Smooth muscle cell (in vitro differentiated cells): ENCODE data around the gene TTC19. TPM values are rescaled to one million over a fixed set of nuclear protein-coding genes. Genes with fewer than 3 reads are reported as not detected.

Source experiments
- DNase-seq: peaks from one replicate; lab custom pipeline; 2025; ENCODE audit not compliant: unreplicated experiment; lab: John Stamatoyannopoulos, UW
- H2AFZ ChIP-seq: fragments of 200-600 bp; sonication (generic); 2 replicates; pipeline ENCODE4 v1.6.0; 2016; ENCODE audit warnings: antibody characterized with exemption, low read depth, mild to moderate bottlenecking
- H3F3A ChIP-seq: fragments of 200-600 bp; sonication (generic); 2 replicates; pipeline ENCODE4 v1.6.0; 2017; ENCODE audit warnings: antibody characterized with exemption, low read depth
- H3K27ac ChIP-seq: fragments of 200-600 bp; sonication (generic); 2 replicates; pipeline ENCODE4 v1.5.1; 2016; ENCODE audit warnings: low read depth, mild to moderate bottlenecking
- H3K27me3 ChIP-seq: fragments of 200-600 bp; sonication (generic); 2 replicates; pipeline ENCODE4 v1.6.1; 2016; ENCODE audit warnings: low read depth, mild to moderate bottlenecking
- H3K36me3 ChIP-seq: fragments of 200-600 bp; sonication (generic); 2 replicates; pipeline ENCODE4 v1.5.1; 2016; ENCODE audit warnings: low read depth
- H3K4me1 ChIP-seq: fragments of 200-600 bp; sonication (generic); 2 replicates; pipeline ENCODE4 v1.5.1; 2016; ENCODE audit warnings: low read depth
- H3K4me2 ChIP-seq: fragments of 200-600 bp; sonication (generic); 2 replicates; pipeline ENCODE4 v1.6.0; 2016; ENCODE audit warnings: mild to moderate bottlenecking
- H3K4me3 ChIP-seq: fragments of 200-600 bp; sonication (generic); 2 replicates; pipeline ENCODE4 v1.5.1; 2016; ENCODE audit warnings: mild to moderate bottlenecking
- H3K79me2 ChIP-seq: fragments of 200-600 bp; sonication (generic); 2 replicates; pipeline ENCODE4 v1.6.0; 2016; ENCODE audit warnings: low read depth, mild to moderate bottlenecking
- H3K9ac ChIP-seq: fragments of 200-600 bp; sonication (generic); 2 replicates; pipeline ENCODE4 v1.6.0; 2016; ENCODE audit warnings: low read depth
- H3K9me3 ChIP-seq: fragments of 200-600 bp; sonication (generic); replicated peaks from 2 replicates; pipeline ENCODE4 v1.5.1; 2016; ENCODE audit warnings: low read depth
- H4K20me1 ChIP-seq: fragments of 200-600 bp; sonication (generic); 2 replicates; pipeline ENCODE4 v1.6.0; 2016; ENCODE audit warnings: low read depth
- CTCF ChIP-seq: fragments of 200-600 bp; sonication (generic); IDR thresholded peaks from 2 replicates; pipeline ENCODE4 v1.5.1; 2017; ENCODE audit warnings: borderline replicate concordance, mild to moderate bottlenecking, antibody characterized with exemption; ENCODE audit not compliant: insufficient read depth, poor library complexity, severe bottlenecking
- WGBS: methylation state at CpG from one replicate; pipeline ENCODE4 v1.1.7; 2016; ENCODE audit warnings: low lambda C conversion rate; 5-methylcytosine and 5-hydroxymethylcytosine counted together
- polyA plus RNA-seq: library from polyadenylated mRNA; unstranded; fragments of >200 nt; fragmentation: Nextera tagmentation; extraction: Ambion mirVana; gene quantifications from 2 replicates; pipeline ENCODE4 v1.2.1, GENCODE V29; 2016
- total RNA-seq: library from RNA; depleted of rRNA; stranded (reverse); fragments of >200 nt; gene quantifications from 2 replicates; pipeline ENCODE4 v1.2.3, GENCODE V29; 2014

Gene TTC19
- total and polyA plus RNA-seq, 2 experiments from 2014 or later = 17.4 to 38.7 TPM

DNA sequence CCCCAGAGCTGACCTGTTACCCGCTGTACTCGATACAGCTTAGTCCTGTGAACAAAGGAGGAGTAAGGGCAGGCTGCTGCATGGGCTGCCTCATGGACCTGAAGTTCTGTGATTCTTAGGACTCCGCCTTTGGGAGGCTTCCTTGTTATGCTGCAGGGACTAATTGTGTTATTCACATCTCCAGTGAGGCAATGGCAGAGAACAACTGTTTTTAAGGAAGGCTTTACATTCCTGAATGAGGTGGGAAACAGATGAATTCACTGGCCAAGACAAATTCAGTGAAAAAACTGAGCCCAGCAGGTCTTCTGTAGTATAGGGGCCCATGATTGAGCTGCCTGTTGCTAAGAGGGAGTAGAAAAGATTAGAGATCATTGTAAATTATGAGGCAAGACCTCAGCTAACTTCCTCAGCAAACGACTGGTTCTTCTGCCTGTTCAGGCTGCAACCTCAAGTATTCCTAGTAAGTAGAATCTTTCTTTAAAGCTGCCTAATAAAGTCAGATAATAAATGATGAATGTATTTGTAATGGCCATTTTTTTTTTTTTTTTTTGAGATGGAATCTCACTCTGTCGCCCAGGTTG lies 28.4 kb upstream of the TTC19 start:
- Histone ChIP-seq H3K4me2 (no peak overlapping the region), H3K79me2 (peaks cover 3% of the 10 kb centered on the region), H3K27ac (no peak overlapping the region), H4K20me1 (peaks cover 25% of the 10 kb centered on the region), H3K9me3 (no peaks in the 10 kb centered on the region), H3K36me3 (no peaks in the 10 kb centered on the region), H3F3A (no peaks in the 10 kb centered on the region), H3K27me3 (no peaks in the 10 kb centered on the region), H3K9ac (no peak overlapping the region), H2AFZ (no peak overlapping the region), H3K4me3 (no peak overlapping the region), H3K4me1 (peaks cover 6% of the 10 kb centered on the region)
- no peak for DNase-seq
- WGBS = 84% methylated on average over 5 of the region's 5 CpGs
- no peak for TF ChIP-seq CTCF

- no peak overlapping the region for H3K4me2 ChIP-seq
- no peak overlapping the region for H3K9ac ChIP-seq
- H3K79me2 ChIP-seq = peaks cover 3% of the 10 kb centered on the region
- no peak overlapping the region for H2AFZ ChIP-seq
- H3K36me3 ChIP-seq = no peaks in the 10 kb centered on the region
- H3K9me3 ChIP-seq = no peaks in the 10 kb centered on the region
- peaks cover 22% of the 10 kb centered on the region for H4K20me1 ChIP-seq
- peaks cover under 1% of the 10 kb centered on the region for H3K4me1 ChIP-seq
- no peaks in the 10 kb centered on the region for H3K27me3 ChIP-seq
- H3F3A ChIP-seq = peaks cover 5% of the 10 kb centered on the region
- no peak overlapping the region for H3K27ac ChIP-seq
- no peak for DNase-seq
- H3K4me3 ChIP-seq = no peak overlapping the region
- no peak for TF ChIP-seq CTCF
- WGBS = 94% methylated on average over 5 of the region's 5 CpGs
These were observed 27.7 kb upstream of the TTC19 start for GRCh38 chr17:15971882-15972281.

GRCh38 chr17:15972497-15972951 lies 27.1 kb upstream of the TTC19 start:
- no peak overlapping the region for H2AFZ ChIP-seq
- H3K9me3 ChIP-seq = no peaks in the 10 kb centered on the region
- H3K79me2 ChIP-seq = peaks cover 3% of the 10 kb centered on the region
- no peak overlapping the region for H3K9ac ChIP-seq
- no peak for DNase-seq
- no peak overlapping the region for H3K4me2 ChIP-seq
- no peak overlapping the region for H3K4me3 ChIP-seq
- peaks cover 22% of the 10 kb centered on the region for H4K20me1 ChIP-seq
- H3K4me1 ChIP-seq = no peaks in the 10 kb centered on the region
- no peak for TF ChIP-seq CTCF
- H3K36me3 ChIP-seq = no peaks in the 10 kb centered on the region
- no peaks in the 10 kb centered on the region for H3K27me3 ChIP-seq
- 72% methylated on average over 4 of the region's 4 CpGs for whole genome bisulfite sequencing
- H3F3A ChIP-seq = peaks cover 5% of the 10 kb centered on the region
- H3K27ac ChIP-seq = no peak overlapping the region

GRCh38 chr17:15973016-15973415 lies 26.6 kb upstream of the TTC19 start:
- no peaks in the 10 kb centered on the region for H3K27me3 ChIP-seq
- no peak overlapping the region for H3K4me2 ChIP-seq
- H3K27ac ChIP-seq = no peak overlapping the region
- TF ChIP-seq CTCF = no peak
- H4K20me1 ChIP-seq = peaks cover 19% of the 10 kb centered on the region
- H3F3A ChIP-seq = peaks cover 5% of the 10 kb centered on the region
- no peaks in the 10 kb centered on the region for H3K36me3 ChIP-seq
- H3K9ac ChIP-seq = no peak overlapping the region
- no peaks in the 10 kb centered on the region for H3K9me3 ChIP-seq
- H3K4me3 ChIP-seq = no peak overlapping the region
- DNase-seq = no peak
- H3K79me2 ChIP-seq = no peaks in the 10 kb centered on the region
- no peaks in the 10 kb centered on the region for H3K4me1 ChIP-seq
- H2AFZ ChIP-seq = no peak overlapping the region
